Bronchial epithelial cell (primary cell): Measurements from ENCODE around the gene ADGRA3. TPM values are rescaled to one million over a fixed set of nuclear protein-coding genes. Genes with fewer than 3 reads are reported as not detected.

Experiments used
- DNase-seq: peaks from one replicate; pipeline ENCODE4 v3.0.0-alpha.2; 2010; ENCODE audit warnings: low read depth
- FAIRE-seq: peaks from 2 replicates; lab custom pipeline; 2011; peaks lifted over from hg19 to GRCh38; lab: Jason Lieb, UNC
- H3K27me3 ChIP-seq: 2 replicates; pipeline ENCODE4 v1.5.1; 2011; ENCODE audit warnings: low read length; ENCODE audit not compliant: control insufficient read depth, insufficient read depth
- H3K36me3 ChIP-seq: 2 replicates; pipeline ENCODE4 v1.5.1; 2011; ENCODE audit warnings: low read length; ENCODE audit not compliant: control insufficient read depth, insufficient read depth
- H3K4me3 ChIP-seq: 2 replicates; pipeline ENCODE4 v1.5.1; 2011; ENCODE audit warnings: mild to moderate bottlenecking, low read depth, low read length, control low read depth
- total RNA-seq: library from RNA; depleted of rRNA; stranded (reverse); fragments of >200 nt; gene quantifications from 2 replicates; pipeline ENCODE4 v1.2.1, GENCODE V29; 2014
- TF ChIP-seq, protein P1 (sequence below): IDR thresholded peaks from 2 replicates; pipeline ENCODE4 v1.5.1; 2011; ENCODE audit warnings: mild to moderate bottlenecking, moderate library complexity, low read length, control low read depth, inconsistent platforms; ENCODE audit not compliant: insufficient read depth, severe bottlenecking

ADGRA3 gene
- total RNA-seq, 1 donor from 2014 or later, result 34.2 TPM

DNA sequence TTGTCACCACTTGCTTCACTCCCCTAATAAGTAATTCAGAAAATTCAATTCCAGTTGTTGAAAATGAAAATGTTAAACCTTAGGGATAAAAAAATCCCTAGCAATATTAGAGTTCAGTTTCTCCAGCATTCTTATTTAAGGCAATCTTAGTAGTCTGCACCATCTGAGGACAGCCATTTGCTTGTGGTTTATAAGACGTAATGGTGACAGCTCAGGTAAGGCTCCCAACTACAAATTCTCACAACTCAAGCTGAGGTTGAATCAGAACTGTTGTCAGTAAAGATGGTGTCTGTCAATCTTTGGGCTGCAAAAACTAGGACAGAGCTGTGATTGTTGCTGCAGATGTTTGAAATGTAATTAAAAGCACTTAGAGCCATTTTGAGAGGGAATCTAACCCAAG, 16.3 kb upstream of the ADGRA3 start:
- no peak for DNase-seq
- Histone ChIP-seq H3K4me3 (no peak overlapping the region), H3K36me3 (no peaks in the 10 kb centered on the region), H3K27me3 (no peaks in the 10 kb centered on the region)
- FAIRE-seq, result no peak
- TF ChIP-seq, protein P1, sequence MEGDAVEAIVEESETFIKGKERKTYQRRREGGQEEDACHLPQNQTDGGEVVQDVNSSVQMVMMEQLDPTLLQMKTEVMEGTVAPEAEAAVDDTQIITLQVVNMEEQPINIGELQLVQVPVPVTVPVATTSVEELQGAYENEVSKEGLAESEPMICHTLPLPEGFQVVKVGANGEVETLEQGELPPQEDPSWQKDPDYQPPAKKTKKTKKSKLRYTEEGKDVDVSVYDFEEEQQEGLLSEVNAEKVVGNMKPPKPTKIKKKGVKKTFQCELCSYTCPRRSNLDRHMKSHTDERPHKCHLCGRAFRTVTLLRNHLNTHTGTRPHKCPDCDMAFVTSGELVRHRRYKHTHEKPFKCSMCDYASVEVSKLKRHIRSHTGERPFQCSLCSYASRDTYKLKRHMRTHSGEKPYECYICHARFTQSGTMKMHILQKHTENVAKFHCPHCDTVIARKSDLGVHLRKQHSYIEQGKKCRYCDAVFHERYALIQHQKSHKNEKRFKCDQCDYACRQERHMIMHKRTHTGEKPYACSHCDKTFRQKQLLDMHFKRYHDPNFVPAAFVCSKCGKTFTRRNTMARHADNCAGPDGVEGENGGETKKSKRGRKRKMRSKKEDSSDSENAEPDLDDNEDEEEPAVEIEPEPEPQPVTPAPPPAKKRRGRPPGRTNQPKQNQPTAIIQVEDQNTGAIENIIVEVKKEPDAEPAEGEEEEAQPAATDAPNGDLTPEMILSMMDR, result no peak

DNA sequence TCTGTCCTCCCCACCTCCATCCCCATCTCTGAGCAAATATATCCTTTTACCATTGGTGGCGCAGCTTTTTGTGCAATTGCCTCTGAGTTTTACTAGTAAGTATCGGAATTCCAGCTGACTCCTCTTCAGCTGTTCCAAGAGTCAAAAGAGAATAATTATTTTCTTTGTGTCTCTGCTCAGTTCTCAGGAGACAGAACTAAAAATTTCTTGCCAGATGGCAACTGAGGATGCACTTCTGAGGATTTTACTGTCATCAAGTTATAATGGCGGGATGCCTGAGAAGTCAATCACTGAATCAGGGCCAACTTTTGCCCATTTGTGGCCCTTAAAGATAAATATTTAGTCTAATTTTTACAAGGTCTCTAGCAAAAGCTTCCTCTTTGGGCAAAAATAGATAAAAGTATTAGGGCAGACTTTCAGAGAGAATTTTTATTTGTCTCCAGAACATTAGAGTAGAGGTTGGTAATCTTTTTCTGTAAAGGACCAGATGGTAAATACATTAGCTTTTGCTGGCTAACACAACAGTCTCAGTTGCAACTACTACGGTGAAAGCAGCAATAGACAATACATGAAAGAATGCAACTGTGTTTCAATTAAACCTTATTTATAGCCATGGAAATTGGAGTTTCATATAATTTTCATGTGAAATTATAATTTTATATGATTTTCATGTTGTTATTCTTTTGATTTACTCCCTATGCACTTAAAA, 15.6 kb upstream of the ADGRA3 start:
- H3K27me3 ChIP-seq, result no peaks in the 10 kb centered on the region
- no peaks in the 10 kb centered on the region for H3K36me3 ChIP-seq
- no peak for FAIRE-seq
- TF ChIP-seq, protein P1, result no peak
- no peak overlapping the region for H3K4me3 ChIP-seq
- DNase-seq, result no peak

DNA sequence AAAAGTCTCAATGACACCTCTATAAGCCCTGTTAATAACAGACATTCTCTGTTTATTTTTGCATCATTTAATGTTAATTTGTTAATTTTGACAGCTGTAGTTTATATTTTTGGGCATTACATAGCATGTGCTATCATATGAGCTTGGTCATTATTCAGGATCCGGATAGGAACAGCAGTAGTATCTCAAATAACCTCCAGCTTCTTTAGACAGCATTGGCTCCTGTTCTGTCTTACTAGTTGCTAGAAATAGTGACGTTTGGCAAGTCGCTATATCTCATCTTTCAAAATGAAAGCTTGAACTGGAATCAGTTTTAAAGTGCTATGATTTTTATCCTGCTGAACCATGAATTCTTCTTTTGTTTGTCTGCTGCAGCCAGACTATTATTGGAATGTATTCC, 9.0 kb upstream of the ADGRA3 start:
- DNase-seq (no peak), FAIRE-seq (no peak)
- Histone ChIP-seq H3K4me3 (no peak overlapping the region), H3K36me3 (no peaks in the 10 kb centered on the region), H3K27me3 (no peaks in the 10 kb centered on the region)
- TF ChIP-seq, protein P1, result no peak

DNA sequence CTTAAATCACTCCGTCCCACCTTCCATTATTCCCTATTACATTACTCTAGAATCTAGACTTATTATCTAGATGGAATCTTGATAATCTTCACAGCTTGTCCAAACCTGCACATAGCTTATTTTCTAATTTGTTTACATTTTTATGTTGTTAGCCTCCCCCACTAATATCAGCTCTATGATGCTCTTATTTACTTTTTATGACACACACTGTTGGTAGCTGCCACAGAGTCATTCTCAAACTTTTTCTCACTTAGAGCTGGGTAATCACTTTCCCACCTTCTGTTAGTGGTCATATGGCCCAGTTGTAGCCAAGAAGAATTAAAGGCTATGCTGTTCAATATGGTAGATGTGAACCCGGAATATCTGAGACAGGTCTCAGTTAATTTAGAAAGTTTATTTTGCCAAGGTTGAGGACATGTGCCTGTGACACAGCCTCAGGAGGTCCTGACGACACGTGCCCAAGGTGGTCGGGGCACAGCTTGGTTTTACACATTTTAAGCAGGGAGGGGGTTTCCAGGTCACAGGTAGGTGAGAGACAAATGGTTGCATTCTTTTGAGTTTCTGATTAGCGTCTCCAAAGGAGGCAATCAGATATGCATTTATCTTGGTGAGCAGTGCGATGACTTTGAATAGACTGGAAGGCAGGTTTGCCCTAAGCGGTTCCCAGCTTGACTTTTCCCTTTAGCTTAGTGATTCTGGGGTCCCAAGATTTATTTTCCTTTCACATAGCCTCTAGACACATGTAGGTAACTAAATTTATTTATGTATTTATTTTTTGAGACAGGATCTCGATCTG, 7.0 kb upstream of the ADGRA3 start:
- Histone ChIP-seq H3K27me3 (no peaks in the 10 kb centered on the region), H3K36me3 (no peaks in the 10 kb centered on the region), H3K4me3 (no peak overlapping the region)
- FAIRE-seq (no peak), DNase-seq (peak; percentile 90)
- TF ChIP-seq, protein P1, result no peak

DNA sequence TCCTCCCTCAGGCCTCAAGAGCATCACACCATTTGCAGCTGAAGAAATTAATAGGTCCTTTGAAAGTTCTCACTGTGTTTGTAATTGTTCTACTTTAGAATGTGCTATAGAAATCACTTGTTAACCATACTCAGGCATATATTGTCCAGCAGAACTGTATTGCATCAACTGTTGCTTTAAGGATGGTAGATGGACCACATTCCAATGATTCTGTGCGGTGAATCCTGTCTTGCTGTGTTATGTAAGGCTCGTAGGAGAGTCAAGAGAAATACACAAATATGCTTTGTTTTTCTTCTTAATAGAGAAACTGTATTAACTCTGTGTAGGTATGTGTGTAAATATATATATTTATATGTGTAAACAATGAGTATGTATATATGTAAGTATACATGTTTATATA, 6.3 kb upstream of the ADGRA3 start:
- Histone ChIP-seq H3K36me3 (no peaks in the 10 kb centered on the region), H3K4me3 (no peak overlapping the region), H3K27me3 (no peaks in the 10 kb centered on the region)
- no peak for FAIRE-seq
- DNase-seq, result peak; percentile 44
- TF ChIP-seq, protein P1, result no peak
